GM21723 (cell line): Measurements from ENCODE around the gene S100A5.
A peak's percentile ranks its signal among the peaks of the same experiment; 100 is the strongest.
"Not testable (repeated sequence)": the region's sequence is repeated elsewhere in the genome, so short reads cannot be mapped to it uniquely, and the experiment has no call there.

ENCODE experiments used
- ATAC-seq: cut with Tn5 transposase; IDR thresholded peaks from one replicate; pipeline ENCODE4 v1.9.1; 2021; ENCODE audit warnings: mild to moderate bottlenecking, moderate library complexity; ENCODE audit not compliant: unreplicated experiment

Gene S100A5

DNA sequence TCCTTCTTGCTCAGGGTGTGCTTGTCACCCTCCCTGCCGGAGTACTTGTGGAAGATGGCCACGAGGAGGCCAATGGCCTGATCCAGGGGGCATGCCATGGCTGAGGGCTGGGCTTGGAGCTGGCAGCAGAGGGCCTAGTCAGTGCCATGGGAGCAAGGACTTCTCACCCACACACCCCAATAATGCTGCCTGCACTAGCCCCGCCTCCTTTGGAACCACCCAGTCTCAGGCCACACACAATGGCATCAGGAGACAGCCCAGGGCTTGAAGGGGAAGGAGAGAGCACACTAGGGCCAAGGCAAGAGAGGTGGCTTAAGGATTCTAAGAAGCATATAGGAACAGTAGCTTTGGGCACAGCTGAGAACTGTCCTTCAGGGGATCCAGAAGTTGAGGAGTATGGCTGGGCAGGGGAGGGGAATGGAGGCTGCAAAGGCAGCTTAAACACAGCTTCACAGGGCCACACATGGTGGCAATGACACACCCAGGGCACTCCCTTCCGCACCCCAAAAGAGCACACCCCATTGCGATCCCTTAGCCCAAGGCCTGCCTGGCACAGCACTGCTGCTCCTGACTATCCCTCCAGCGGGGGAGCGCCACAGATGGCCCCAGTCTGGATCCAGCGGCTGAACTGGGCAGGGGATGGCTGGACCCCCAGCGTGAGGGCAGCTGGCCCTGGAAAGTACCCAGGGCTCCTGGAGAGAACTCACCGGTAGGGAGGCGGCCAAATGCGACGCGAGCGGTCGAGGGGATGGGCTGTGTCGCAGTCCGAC is 5.3 kb downstream of the S100A5 start, which contains the start of gene S100A6:
Gene S100A6, minus strand, starts transcription at position 750 of the 770 bp plus-strand sequence. Its CDS starts 652 bp downstream, at position 98.
- ATAC-seq, result peak; percentile 47

- no peak for ATAC-seq
Observed at GRCh38 chr1:153534925-153535241, 5.9 kb downstream of the S100A5 start.

- ATAC-seq, result no peak
Observed at GRCh38 chr1:153534226-153534924, 6.4 kb downstream of the S100A5 start.

DNA sequence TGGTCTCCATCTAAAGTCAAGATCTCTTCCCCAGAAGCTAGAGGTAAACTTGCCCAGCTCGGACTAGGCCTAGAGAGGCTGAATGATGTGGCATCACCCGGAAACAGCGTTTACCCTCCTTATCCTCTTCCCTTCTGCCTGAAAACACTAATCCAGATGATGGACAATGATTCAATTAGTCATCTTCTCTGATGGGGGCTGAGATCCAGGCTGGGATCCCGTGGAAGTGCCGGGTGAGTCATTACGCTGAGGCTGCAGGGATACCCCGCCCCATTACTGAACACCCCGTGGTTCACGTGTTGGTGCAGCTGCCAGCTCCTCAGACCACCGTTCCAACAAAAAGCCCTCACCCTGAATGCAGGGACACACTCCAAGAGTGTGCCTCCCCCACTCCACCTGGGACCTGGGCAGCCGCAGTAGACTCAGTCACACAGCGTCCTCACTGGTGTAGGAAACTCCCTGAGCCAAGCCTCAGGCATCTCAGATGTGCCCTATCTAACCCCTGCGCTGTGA is 7.0 kb downstream of the S100A5 start:
- ATAC-seq, result no peak

- no peak for ATAC-seq
Observed at GRCh38 chr1:153532769-153533599, 7.8 kb downstream of the S100A5 start.

- no peak for ATAC-seq
Observed at GRCh38 chr1:153532181-153532580, 8.6 kb downstream of the S100A5 start.

- no peak for ATAC-seq
Observed at GRCh38 chr1:153531638-153532037, 9.1 kb downstream of the S100A5 start.

- no peak for ATAC-seq
Observed at GRCh38 chr1:153527683-153528040, 13.1 kb downstream of the S100A5 start.

GRCh38 chr1:153527023-153527682 is 13.6 kb downstream of the S100A5 start:
- ATAC-seq, result no peak

- ATAC-seq, result no peak
Observed at GRCh38 chr1:153526132-153526543, 14.6 kb downstream of the S100A5 start.

- no peak for ATAC-seq
Observed at GRCh38 chr1:153525088-153525728, 15.5 kb downstream of the S100A5 start.

DNA sequence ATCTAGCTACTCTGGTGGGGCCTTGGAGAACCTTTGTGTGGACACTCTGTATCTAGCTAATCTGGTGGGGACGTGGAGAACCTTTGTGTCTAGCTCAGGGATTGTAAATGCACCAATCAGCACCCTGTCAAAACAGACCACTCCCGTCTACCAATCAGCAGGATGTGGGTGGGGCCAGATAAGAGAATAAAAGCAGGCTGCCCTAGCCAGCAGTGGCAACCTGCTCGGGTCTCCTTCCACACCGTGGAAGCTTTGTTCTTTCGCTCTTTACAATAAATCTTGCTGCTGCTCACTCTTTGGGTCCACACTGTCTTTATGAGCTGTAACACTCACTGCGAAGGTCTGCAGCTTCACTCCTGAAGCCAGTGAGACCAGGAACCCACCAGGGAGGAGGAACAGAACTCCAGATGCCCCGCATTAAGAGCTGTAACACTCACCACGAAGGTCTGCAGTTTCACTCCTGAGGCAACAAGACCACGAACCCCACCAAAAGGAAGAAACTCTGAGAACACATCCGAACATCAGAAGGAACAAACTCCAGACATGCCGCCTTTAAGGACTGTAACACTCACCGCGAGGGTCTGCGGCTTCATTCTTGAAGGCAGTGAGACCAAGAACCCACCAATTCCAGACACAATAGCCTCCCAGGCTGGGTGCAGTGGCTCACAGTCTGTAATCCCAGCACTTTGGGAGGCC is 18.2 kb downstream of the S100A5 start:
- ATAC-seq, result not testable (repeated sequence)

- ATAC-seq, result not testable (repeated sequence)
Observed at GRCh38 chr1:153521808-153522207, 18.9 kb downstream of the S100A5 start.

DNA sequence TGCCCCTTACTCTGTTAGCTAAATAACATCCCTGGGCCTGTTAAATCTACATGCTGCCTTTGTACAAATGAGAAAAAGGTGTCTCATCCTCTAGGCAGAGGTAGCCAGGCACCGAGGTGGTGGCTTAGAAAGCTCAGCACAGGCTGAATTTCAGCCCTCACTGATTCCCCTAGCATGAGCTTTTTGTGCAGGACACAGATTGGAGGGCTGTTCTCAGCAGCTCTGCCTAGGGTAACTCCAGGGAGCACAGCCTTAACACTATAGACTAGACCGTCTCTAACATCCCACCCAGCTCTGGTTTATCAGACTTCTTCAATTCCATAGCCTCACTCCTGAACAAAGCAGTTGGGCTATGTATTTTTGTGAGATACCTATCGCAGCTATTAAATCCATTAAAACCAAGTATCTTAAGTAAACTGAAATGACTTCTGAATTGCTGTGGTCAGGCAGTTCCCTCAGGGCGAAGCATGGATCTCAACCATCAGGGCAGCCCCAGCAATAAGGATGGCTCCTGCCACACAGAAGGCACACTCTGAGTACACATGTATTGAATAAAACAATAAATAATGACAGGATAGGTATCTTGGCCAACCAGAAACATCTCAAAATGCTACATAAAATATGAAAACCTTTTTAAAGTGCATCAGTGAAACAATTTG is 19.8 kb downstream of the S100A5 start:
- no peak for ATAC-seq

- ATAC-seq, result not testable (repeated sequence)
Observed at GRCh38 chr1:153520137-153520691, 20.5 kb downstream of the S100A5 start.

- no peak for ATAC-seq
Observed at GRCh38 chr1:153519242-153519641, 21.5 kb downstream of the S100A5 start.

DNA sequence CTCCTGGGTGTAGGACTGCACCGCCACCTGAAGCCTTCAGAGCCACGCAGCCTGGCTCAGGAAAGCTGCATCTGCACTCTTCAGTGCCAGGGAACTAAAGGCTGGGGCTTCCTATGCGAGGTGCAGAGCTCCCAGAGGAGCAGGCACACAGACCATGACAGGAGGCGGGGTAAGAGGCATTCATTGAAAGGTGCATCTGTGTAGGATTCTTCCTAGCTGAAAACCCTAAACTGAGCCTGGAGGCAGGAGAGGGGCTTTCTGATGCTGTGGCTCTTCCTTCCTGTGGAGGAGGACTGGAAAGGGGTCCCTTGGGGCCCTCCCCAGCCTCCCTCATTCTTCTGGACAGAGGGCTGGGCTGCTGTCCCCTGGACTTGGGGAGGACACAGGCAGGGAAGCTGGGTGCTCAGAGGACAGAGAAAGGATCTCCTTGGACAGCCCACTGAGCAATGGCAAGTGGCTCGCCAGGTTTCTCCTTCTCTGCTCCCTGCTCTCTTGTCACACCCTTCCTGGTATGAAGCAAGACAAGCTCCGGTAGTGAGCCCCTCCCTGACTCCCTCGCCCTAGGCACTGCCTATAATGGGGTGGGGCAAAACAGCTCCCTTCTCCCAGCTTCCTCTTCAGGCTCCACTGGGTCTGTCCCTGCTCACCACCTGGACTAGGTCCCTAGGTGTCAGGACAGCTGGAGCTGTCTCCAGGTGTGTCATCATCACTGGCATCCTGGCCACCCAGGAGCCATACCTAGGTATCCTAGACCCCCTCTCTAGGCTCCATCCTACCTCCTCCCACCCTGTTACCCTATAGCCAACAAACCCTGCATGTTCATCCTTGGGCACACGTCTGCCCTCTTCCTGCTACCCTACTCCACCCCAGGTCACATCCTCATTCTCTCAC is 25.0 kb downstream of the S100A5 start:
- ATAC-seq, result no peak

- no peak for ATAC-seq
Observed at GRCh38 chr1:153513666-153514065, 27.1 kb downstream of the S100A5 start.
